ENCODE measurements around the gene ADAMTS6. TPM values are rescaled to one million over a fixed set of nuclear protein-coding genes. Genes with fewer than 3 reads are reported as not detected.

ADAMTS6 gene
- total RNA-seq, 1 donor from 2014 or later, result 19.0 TPM

- DNase-seq (ENCODE audit: low spot score), result no peak
Observed at GRCh38 chr5:65103756-65104440, 377.8 kb downstream of the ADAMTS6 start.

DNA sequence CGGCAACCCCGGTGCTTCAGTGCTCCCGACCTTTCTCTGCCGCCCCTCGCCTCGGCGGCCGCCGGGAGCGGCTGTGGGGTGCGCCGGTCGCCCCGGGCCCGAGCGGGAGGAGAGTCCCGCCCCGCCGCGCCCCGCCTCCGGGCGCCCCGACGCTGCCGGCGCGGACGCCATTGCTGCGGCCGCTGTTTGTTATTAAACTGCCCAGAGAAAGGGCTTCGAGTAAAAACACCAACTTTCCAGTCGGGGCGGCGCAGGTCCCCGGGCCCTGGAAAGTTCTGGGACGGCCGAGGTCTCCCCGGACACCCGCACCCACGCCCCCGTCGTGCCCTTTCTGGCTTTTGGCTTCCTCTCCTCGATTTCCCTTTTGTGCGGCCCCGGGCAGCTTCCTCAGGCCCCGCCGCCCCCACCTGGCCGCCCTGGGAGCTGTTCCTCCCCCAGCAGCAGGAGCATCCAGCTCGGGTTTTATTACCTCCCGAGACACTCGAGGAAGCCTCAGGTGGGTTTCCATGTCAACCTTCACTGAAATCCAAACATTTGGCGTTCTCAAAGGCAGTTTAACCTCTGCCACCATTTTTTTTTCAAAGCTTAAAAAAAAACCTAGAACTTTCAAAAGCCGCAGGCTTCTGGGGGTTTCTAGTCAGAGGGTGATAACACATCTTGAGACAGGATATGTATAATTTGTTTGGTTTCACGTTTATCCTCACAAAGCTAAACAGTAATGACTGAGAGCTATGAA lies 378.6 kb downstream of the ADAMTS6 start:
- peak; percentile 48 for DNase-seq (ENCODE audit: low spot score)

DNA sequence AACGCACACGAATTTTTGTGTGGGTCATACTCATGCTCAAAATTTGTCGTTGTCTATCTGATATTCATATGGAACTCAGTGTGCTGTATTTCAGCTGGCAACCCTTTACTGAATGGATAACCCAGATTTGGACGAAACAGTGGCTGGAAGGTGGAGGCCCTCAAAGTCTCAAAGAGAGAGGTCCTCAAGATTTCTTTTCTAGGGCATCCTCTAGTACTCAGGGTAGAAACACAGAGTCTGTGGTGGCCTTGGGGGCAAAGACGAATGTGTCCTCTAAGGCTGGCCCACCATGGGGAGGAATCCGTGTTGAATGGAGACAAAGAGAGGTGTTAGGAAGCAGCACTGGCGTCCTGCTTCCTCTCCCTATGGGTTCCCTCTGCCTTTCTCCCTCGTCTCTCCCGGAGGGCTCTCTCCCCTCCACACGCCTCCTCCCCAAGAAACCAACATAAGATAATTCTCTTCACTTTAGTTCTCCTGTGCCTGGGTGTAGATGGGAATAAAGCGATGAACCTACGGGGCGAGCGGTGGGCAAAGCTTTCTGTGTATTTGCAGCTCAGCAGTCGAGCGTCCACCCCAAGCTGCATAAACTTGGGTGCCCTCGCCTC lies 379.2 kb downstream of the ADAMTS6 start:
- no peak for DNase-seq (ENCODE audit: low spot score)

GRCh38 chr5:65101632-65102100 lies 380.1 kb downstream of the ADAMTS6 start:
- no peak for DNase-seq (ENCODE audit: low spot score)

GRCh38 chr5:65100911-65101631 lies 380.6 kb downstream of the ADAMTS6 start:
- DNase-seq (ENCODE audit: low spot score), result peak; percentile 51

Other genes starting within 250 kb of the ADAMTS6 start
- 2.2 TPM for gene CENPK, start 81.2 kb upstream of the ADAMTS6 start, total RNA-seq
- gene PPWD1, start 81.4 kb upstream of the ADAMTS6 start, total RNA-seq, result 30.5 TPM
- 15.7 TPM for gene TRIM23, start 142.4 kb upstream of the ADAMTS6 start, total RNA-seq
- 3.1 TPM for gene SHLD3, start 143.1 kb upstream of the ADAMTS6 start, total RNA-seq
- gene TRAPPC13, start 143.1 kb upstream of the ADAMTS6 start, total RNA-seq, result 18.2 TPM
- gene SGTB, start 240.2 kb upstream of the ADAMTS6 start, total RNA-seq, result 6.5 TPM
- gene NLN, start 240.3 kb upstream of the ADAMTS6 start, total RNA-seq, result 14.8 TPM